ENCODE data around the gene UBE2S.
"Not testable (repeated sequence)": the region's sequence is repeated elsewhere in the genome, so short reads cannot be mapped to it uniquely, and the experiment has no call there.

UBE2S gene

GRCh38 chr19:55407550-55407799 is at the start of gene UBE2S:
TSS of gene UBE2S (minus strand) at chr19:55407788. CDS start at chr19:55407589, 199 bp downstream.
- not testable (repeated sequence) for DNase-seq (ENCODE audit: low read depth)

DNA sequence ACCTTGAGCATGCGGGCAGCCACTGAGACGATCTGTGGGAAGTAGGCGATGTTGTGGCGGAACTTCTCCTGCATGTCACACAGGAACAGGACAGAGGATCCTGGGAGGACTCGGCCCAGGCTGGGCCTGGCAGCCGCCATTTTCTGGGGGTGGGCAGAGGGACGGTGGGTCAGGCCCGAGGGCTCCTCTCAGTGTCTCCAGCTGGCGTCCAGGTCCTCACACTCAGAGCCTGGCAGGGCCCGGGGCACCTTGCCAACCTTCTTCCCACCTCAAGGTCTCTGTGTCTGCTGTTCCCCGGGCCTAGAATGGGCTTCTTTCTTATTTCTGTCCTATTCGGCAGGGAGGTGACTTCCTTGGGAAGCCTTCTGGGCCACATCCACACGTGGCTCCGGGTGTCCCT is 48.8 kb upstream of the UBE2S start:
- no peak for TF ChIP-seq CTCF (IDR thresholded peaks at IDR 0.05; ENCODE audit: control insufficient read depth, extremely low read depth, insufficient read depth)
- no peak overlapping the region for H3K4me3 ChIP-seq (ENCODE audit: low read depth, low read length)
- no peak for DNase-seq (ENCODE audit: low read depth)

More at GRCh38 chr19:55407550-55407799, at the start of gene UBE2S:
- H3K4me3 ChIP-seq (ENCODE audit: low read depth, low read length), result peak within 1 kb of the TSS; percentile 81

DNA sequence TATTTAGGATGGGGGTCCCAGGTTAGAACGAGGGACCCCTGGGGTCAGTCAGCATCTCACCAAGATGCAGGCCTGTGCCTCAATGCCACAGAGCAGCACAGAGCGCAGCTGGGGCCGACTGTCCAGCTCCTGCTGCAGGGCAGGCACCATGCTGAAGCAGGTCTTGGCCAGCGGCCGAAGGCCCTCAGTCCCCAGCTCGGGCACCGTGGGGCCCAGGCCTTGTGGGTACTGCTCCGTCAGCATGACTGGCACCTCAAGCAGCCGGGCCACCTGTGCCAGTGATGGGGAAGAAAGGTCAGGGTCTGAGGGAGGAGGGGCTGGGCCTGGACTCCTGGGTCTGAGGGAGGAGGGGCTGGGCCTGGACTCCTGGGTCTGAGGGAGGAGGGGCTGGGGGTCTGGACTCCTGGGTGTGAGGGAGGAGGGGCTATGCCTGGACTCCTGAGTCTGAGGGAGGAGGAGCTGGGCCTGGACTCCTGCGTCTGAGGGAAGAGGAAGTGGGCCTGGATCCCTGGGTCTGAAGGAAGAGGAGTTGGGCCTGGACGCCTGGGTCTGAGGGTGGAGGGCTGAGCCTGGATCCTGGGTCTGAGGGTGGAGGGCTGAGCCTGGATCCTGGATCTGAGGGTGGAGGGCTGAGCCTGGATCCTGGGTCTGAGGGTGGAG is 48.1 kb upstream of the UBE2S start:
- TF ChIP-seq CTCF (IDR thresholded peaks at IDR 0.05; ENCODE audit: control insufficient read depth, extremely low read depth, insufficient read depth), result no peak
- no peak overlapping the region for H3K4me3 ChIP-seq (ENCODE audit: low read depth, low read length)
- no peak for DNase-seq (ENCODE audit: low read depth)

DNA sequence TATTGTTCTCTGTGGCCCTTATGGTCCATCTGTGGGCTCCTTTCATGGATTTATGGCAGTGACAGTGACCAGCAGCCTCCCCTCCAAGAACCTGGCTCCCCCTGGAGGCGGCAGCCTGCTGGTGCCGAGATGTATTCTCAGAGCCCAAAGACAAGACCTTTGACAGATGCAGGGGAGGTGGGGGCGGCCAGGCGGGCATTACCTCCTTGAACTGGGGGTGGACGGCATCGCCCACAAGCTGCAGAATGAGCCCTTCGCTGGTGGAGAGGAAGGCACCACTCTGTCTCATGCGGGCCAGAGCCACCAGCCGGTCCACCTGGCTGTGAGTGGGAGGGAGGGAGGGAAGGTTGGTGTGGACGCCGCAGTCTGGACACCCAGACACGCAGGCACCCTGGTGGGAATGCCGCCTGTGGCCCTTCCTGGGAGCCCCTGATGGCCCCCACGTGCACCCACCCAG is 47.2 kb upstream of the UBE2S start:
- peak; percentile 54 for TF ChIP-seq CTCF (IDR thresholded peaks at IDR 0.05; ENCODE audit: control insufficient read depth, extremely low read depth, insufficient read depth)
- no peak overlapping the region for H3K4me3 ChIP-seq (ENCODE audit: low read depth, low read length)
- no peak for DNase-seq (ENCODE audit: low read depth)

DNA sequence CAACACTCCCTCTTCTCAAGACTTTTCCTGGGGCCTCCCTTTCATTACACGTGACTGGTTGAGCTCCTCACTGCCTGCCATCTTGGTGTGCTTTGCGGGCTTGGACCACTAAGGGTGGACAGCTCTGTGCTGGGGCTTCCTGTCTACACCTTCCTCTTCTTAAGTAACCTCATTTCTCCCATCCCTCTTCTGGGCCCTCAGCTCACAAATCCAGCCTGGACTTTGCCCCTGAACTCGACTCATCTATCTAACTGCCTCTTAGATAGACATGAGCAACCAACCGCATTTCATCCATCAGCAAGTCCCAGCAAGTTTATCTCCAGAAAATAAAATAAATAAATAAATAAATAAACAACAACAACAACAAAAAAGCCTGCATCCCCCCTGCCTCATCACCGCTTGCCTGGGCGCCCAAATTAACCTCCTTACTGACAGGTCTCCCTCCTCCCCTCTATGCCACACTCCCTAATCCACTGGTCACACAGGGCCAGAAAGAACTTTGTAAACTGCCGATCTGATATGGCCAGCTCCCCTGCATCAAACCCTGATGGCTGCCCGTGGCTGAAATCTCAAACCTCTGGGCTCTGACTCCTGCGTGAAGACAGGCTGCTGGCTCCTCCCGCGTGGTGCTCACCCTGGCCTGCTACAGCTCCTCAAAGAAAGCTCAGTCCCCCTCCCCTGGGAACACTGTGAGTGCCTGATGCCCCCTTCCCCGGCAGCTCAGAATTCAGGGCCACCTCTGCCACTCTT is 46.1 kb upstream of the UBE2S start:
- DNase-seq (ENCODE audit: low read depth), result no peak
- H3K4me3 ChIP-seq (ENCODE audit: low read depth, low read length), result no peak overlapping the region
- TF ChIP-seq CTCF (IDR thresholded peaks at IDR 0.05; ENCODE audit: control insufficient read depth, extremely low read depth, insufficient read depth), result no peak

GRCh38 chr19:55452749-55453346 is 45.3 kb upstream of the UBE2S start:
- no peak for DNase-seq (ENCODE audit: low read depth)
- no peak for TF ChIP-seq CTCF (IDR thresholded peaks at IDR 0.05; ENCODE audit: control insufficient read depth, extremely low read depth, insufficient read depth)
- H3K4me3 ChIP-seq (ENCODE audit: low read depth, low read length), result no peak overlapping the region

- H3K4me3 ChIP-seq (ENCODE audit: low read depth, low read length), result no peak overlapping the region
- no peak for TF ChIP-seq CTCF (IDR thresholded peaks at IDR 0.05; ENCODE audit: control insufficient read depth, extremely low read depth, insufficient read depth)
- DNase-seq (ENCODE audit: low read depth), result no peak
Measured at GRCh38 chr19:55451965-55452748, 44.6 kb upstream of the UBE2S start.

All from LNCaP clone FGC (cell line).